K562 (cell line): ENCODE results near the gene ZNF143. TPM values are rescaled to one million over a fixed set of nuclear protein-coding genes. Genes with fewer than 3 reads are reported as not detected.
A peak's percentile ranks its signal among the peaks of the same experiment; 100 is the strongest.

Source experiments
- BHLHE40 ChIP-seq: IDR thresholded peaks from 2 replicates; pipeline ENCODE4 v1.6.1; 2011; ENCODE audit warnings: low read length, improper control_type of control experiment
- CSDE1 ChIP-seq, 2 experiments: fragments of 450-650 bp; IDR thresholded peaks; 2 replicates each; pipeline ENCODE4 v1.6.1; 2016; ENCODE audit warnings: mild to moderate bottlenecking in 1 of 2
- ETS1 ChIP-seq: conservative IDR thresholded peaks from 2 replicates; pipeline ENCODE4 v1.6.1; 2011; ENCODE audit warnings: low read depth, mild to moderate bottlenecking, low read length; ENCODE audit not compliant: control insufficient read depth
- FOXK1 ChIP-seq: sonication (generic); formaldehyde crosslinking; IDR thresholded peaks from 2 replicates; pipeline ENCODE4 v1.8.0; 2022; ENCODE audit warnings: missing genetic modification reagents, mild to moderate bottlenecking, borderline replicate concordance
- GTF2F1 ChIP-seq: IDR thresholded peaks from 2 replicates; pipeline ENCODE4 v1.6.1; 2011; ENCODE audit warnings: low read depth, low read length, improper control_type of control experiment
- HDAC1 ChIP-seq, 2 experiments: fragments of 450-650 bp; IDR thresholded peaks; 2 replicates each; pipeline ENCODE4 v1.6.1; 2016 to 2017; ENCODE audit warnings: inconsistent platforms in 1 of 2, mild to moderate bottlenecking in 1 of 2, moderate library complexity in 1 of 2
- HDAC2 ChIP-seq: fragments of 450-650 bp; IDR thresholded peaks from 2 replicates; pipeline ENCODE4 v1.6.1; 2016; ENCODE audit warnings: mild to moderate bottlenecking
- ID3 ChIP-seq, 2 experiments: fragments of 250-450 bp in 1 of 2; fragments of 450-650 bp in 1 of 2; sonication (Bioruptor Pico) in 1 of 2; IDR thresholded peaks; 2 replicates each; pipeline versions ENCODE4 v1.6.1 to v1.8.0; 2016 to 2021; ENCODE audit warnings: mild to moderate bottlenecking in 2 of 2, moderate library complexity in 2 of 2, missing compliant biosample characterization in 1 of 2, missing genetic modification characterization in 1 of 2
- ILK ChIP-seq: fragments of 450-650 bp; IDR thresholded peaks from 2 replicates; pipeline ENCODE4 v1.6.1; 2016; ENCODE audit warnings: missing genetic modification characterization, low read depth, mild to moderate bottlenecking, missing compliant biosample characterization, moderate library complexity, borderline replicate concordance
- MAZ ChIP-seq, 2 experiments: fragments of 450-650 bp in 1 of 2; sonication (generic) in 1 of 2; formaldehyde crosslinking; IDR thresholded peaks in 1 of 2; conservative IDR thresholded peaks in 1 of 2; 2 replicates each; pipeline versions ENCODE4 v1.4.0 to v1.5.0; 2020; ENCODE audit warnings: mild to moderate bottlenecking in 1 of 2, missing genetic modification reagents in 1 of 2
- MECOM ChIP-seq: fragments of 250-450 bp; sonication (Bioruptor Pico); IDR thresholded peaks from 2 replicates; pipeline ENCODE4 v1.8.0; 2022; ENCODE audit warnings: inconsistent platforms
- PCBP1 ChIP-seq: fragments of 200-400 bp; formaldehyde crosslinking; IDR thresholded peaks from 2 replicates; pipeline ENCODE4 v1.6.1; 2018; ENCODE audit warnings: mild to moderate bottlenecking, low read depth, low read length; ENCODE audit not compliant: poor library complexity, severe bottlenecking
- PHF20 ChIP-seq: fragments of 450-650 bp; IDR thresholded peaks from 2 replicates; pipeline ENCODE4 v1.6.1; 2018; ENCODE audit not compliant: partially characterized antibody
- SIN3A ChIP-seq, 2 experiments: fragments of 150-350 bp in 1 of 2; IDR thresholded peaks; 2 replicates each; pipeline ENCODE4 v1.6.1; 2011 to 2016; ENCODE audit warnings: borderline replicate concordance in 2 of 2, low read depth in 2 of 2, low read length in 2 of 2, mild to moderate bottlenecking in 2 of 2, moderate library complexity in 2 of 2; ENCODE audit not compliant: control insufficient read depth in 1 of 2
- SMARCE1 ChIP-seq: fragments of 450-650 bp; IDR thresholded peaks from 2 replicates; pipeline ENCODE4 v1.7.1; 2016; ENCODE audit warnings: mild to moderate bottlenecking
- TCF3 ChIP-seq: sonication (generic); formaldehyde crosslinking; IDR thresholded peaks from 2 replicates; pipeline ENCODE4 v1.4.0; 2020; ENCODE audit warnings: mild to moderate bottlenecking, missing genetic modification reagents
- ZBTB9 ChIP-seq: fragments of 450-650 bp; formaldehyde crosslinking; IDR thresholded peaks from 2 replicates; pipeline ENCODE4 v1.4.0; 2020; ENCODE audit warnings: mild to moderate bottlenecking, moderate library complexity
- ZNF445 ChIP-seq: fragments of 250-450 bp; sonication (Bioruptor Pico); IDR thresholded peaks from 2 replicates; pipeline ENCODE4 v1.4.0; 2020; ENCODE audit warnings: low read depth, mild to moderate bottlenecking, moderate library complexity
- ZNF512 ChIP-seq: IDR thresholded peaks from 2 replicates; pipeline ENCODE4 v1.6.1; 2016; ENCODE audit warnings: missing genetic modification characterization, missing compliant biosample characterization
- ZNF644 ChIP-seq: fragments of 200-800 bp; sonication (Bioruptor generic); IDR thresholded peaks from 2 replicates; pipeline ENCODE4 v1.6.1; 2016; ENCODE audit warnings: low read depth, missing genetic modification characterization, missing compliant biosample characterization
- ZNF707 ChIP-seq: fragments of 250-450 bp; sonication (Bioruptor Pico); conservative IDR thresholded peaks from 2 replicates; pipeline ENCODE4 v1.8.0; 2022; ENCODE audit warnings: inconsistent platforms, mild to moderate bottlenecking, moderate library complexity
- polyA plus RNA-seq, 8 experiments: library from polyadenylated mRNA; depleted of rRNA in 4 of 8; stranded (reverse) in 5 of 8; unstranded in 3 of 8; fragments of >200 nt; fragmentation: Nextera tagmentation in 2 of 8; fragmentation: Illumina TruSeq in 1 of 8; extraction: Ambion mirVana in 2 of 8; extraction: Trizol in 1 of 8; gene quantifications; 2 replicates each; pipeline versions ENCODE4 v1.2.1 to v1.2.3, GENCODE V29; 2011 to 2014; ENCODE audit warnings: inconsistent platforms in 1 of 8, missing spikeins in 1 of 8
- total RNA-seq, 7 experiments: library from RNA; depleted of rRNA in 6 of 7; stranded (reverse); fragments of >200 nt in 6 of 7; fragmentation: Illumina TruSeq in 2 of 7; extraction: Trizol in 2 of 7; gene quantifications; 2 replicates each; pipeline versions ENCODE4 v1.2.1 to v1.2.3, GENCODE V29; 2011 to 2021; ENCODE audit warnings: low replicate concordance in 1 of 7

ZNF143 gene
- total and polyA plus RNA-seq, 9 of the 15 experiments (the other 6 are each of a cell fraction or from before 2014, with no cell fraction given): 18.4 to 58.5 (median 27.1) TPM

- TF ChIP-seq ZNF512 (tag) (no peak), PCBP1 (peak; percentile 41), ZNF644 (tag) (no peak), MAZ (CRISPR knock-in tag; conservative IDR thresholded peaks at IDR 0.05 in 1 of 2, IDR thresholded peaks at IDR 0.05 in 1 of 2) (no peak), ILK (no peak), SIN3A (IDR thresholded peaks at IDR 0.05; ENCODE audit: borderline replicate concordance in 2 of 2, control insufficient read depth in 1 of 2, low read depth in 2 of 2, low read length in 2 of 2) (peak; percentile 60 to 96; a peak in 2 of 4 replicates), FOXK1 (no peak), ZNF445 (CRISPR knock-in tag) (no peak), GTF2F1 (no peak), PHF20 (no peak), CSDE1 (IDR thresholded peaks at IDR 0.05) (no peak), HDAC1 (IDR thresholded peaks at IDR 0.05) (peak in 1 of 2 experiments; percentile 66; a peak in 2 of 4 replicates), ZNF707 (CRISPR knock-in tag) (no peak), ETS1 (peak; percentile 82), HDAC2 (no peak), ID3 (CRISPR knock-in tag; IDR thresholded peaks at IDR 0.05) (no peak), ID3 (tag; IDR thresholded peaks at IDR 0.05) (peak; percentile 40; the same call in 1 of the 2 replicates), BHLHE40 (peak; percentile 48; the same call in 1 of the 2 replicates), ZBTB9 (CRISPR knock-in tag) (peak; percentile 59; the same call in 1 of the 2 replicates), SMARCE1 (no peak), MECOM (CRISPR knock-in tag) (no peak), TCF3 (CRISPR knock-in tag) (no peak)
Measured at GRCh38 chr11:9573775-9574621, 113.2 kb downstream of the ZNF143 start (continued).
